ENCODE measurements around the gene INSC.
A peak's percentile ranks its signal among the peaks of the same experiment; 100 is the strongest.

GRCh38 chr11:15208378-15209222 lies 93.9 kb downstream of the INSC start:
- TF ChIP-seq CTCF (IDR thresholded peaks at IDR 0.05) (peak; percentile 85 to 91 (median 90)), POLR2A (IDR thresholded peaks at IDR 0.05) (no peak), POLR2AphosphoS5 (IDR thresholded peaks at IDR 0.05) (no peak)

All from prostate gland (tissue), 2 donors.